HCT116 (cell line): ENCODE data around the gene SLC6A8. TPM values are rescaled to one million over a fixed set of nuclear protein-coding genes. Genes with fewer than 3 reads are reported as not detected.

Experiments
- ATAC-seq: fragments of 200-7000 bp; cut with Tn5 transposase; 2 replicates; pipeline ENCODE4 v1.9.1; 2020; ENCODE audit warnings: mild to moderate bottlenecking, moderate library complexity
- BruUV-seq: library from RNA; stranded (reverse); fragments of 400-500 nt; replicated peaks from 2 replicates; lab custom pipeline; 2021; lab: Mats Ljungman, UMichigan
- CTCF ChIA-PET: fragments of 300-600 bp; sonication (Branson Sonifier 250); formaldehyde crosslinking; loops from one replicate; lab custom pipeline; 2021; ENCODE audit warnings: antibody characterized with exemption; lab: Charles Lee
- POLR2A ChIA-PET: fragments of 300-600, 350-600 bp; sonication (Branson Sonifier 250); formaldehyde crosslinking; loops from one replicate; lab custom pipeline; 2021; ENCODE audit warnings: antibody characterized with exemption; lab: Charles Lee
- RAD21 ChIA-PET, 2 experiments: fragments of 300-600 bp; sonication (Branson Sonifier 250); formaldehyde crosslinking; loops; one replicate each; lab custom pipeline; 2023; ENCODE audit warnings: low total read pairs in 2 of 2; ENCODE audit not compliant: uncharacterized antibody in 2 of 2, unreplicated experiment in 2 of 2, low non-redundant PET in 1 of 2; lab: Charles Lee
- DNase-seq: peaks from one replicate; pipeline ENCODE4 v3.0.0-alpha.2; 2010; ENCODE audit warnings: low read depth, low spot score
- H2AFZ ChIP-seq: fragments of 200-600 bp; shearing (Covaris generic), sonication (generic); 2 replicates; pipeline ENCODE4 v1.6.1; 2017; ENCODE audit warnings: low read depth, mixed run types, mixed read lengths, antibody characterized with exemption, low read length; ENCODE audit not compliant: poor library complexity, severe bottlenecking
- H3K27ac ChIP-seq: 2 replicates; pipeline ENCODE4 v1.5.1; 2012; ENCODE audit warnings: low read depth, low read length
- H3K27me3 ChIP-seq: fragments of 200-600 bp; sonication (generic); 2 replicates; pipeline ENCODE4 v1.6.1; 2016; ENCODE audit warnings: mixed run types, low read length, mixed read lengths; ENCODE audit not compliant: insufficient read depth
- H3K36me3 ChIP-seq, 2 experiments: fragments of 200-500 bp in 1 of 2; fragments of 200-600 bp in 1 of 2; sonication (Bioruptor generic) in 1 of 2; sonication (generic) in 1 of 2; 2 replicates each; pipeline versions ENCODE4 v1.5.1 to v1.6.1; 2014 to 2016; ENCODE audit warnings: low read length in 2 of 2, inconsistent platforms in 1 of 2, mixed read lengths in 1 of 2, mixed run types in 1 of 2; ENCODE audit not compliant: insufficient read depth in 2 of 2, control insufficient read depth in 1 of 2
- H3K4me1 ChIP-seq, 2 experiments: fragments of 200-600 bp in 1 of 2; sonication (generic) in 1 of 2; 2 replicates each; pipeline versions ENCODE4 v1.5.1 to v1.6.1; 2012 to 2017; ENCODE audit warnings: low read length in 2 of 2, inconsistent platforms in 1 of 2, mild to moderate bottlenecking in 1 of 2, mixed read lengths in 1 of 2, mixed run types in 1 of 2, moderate library complexity in 1 of 2; ENCODE audit not compliant: insufficient read depth in 2 of 2, control insufficient read depth in 1 of 2
- H3K4me2 ChIP-seq: fragments of 200-600 bp; sonication (generic); 2 replicates; pipeline ENCODE4 v1.6.1; 2017; ENCODE audit warnings: mixed run types, low read length, mixed read lengths
- H3K4me3 ChIP-seq, 2 experiments: fragments of 200-600 bp in 1 of 2; sonication (generic) in 1 of 2; replicated peaks in 1 of 2; 2 replicates each; pipeline ENCODE4 v1.5.1; 2011 to 2016; ENCODE audit warnings: low read length in 2 of 2, control low read depth in 1 of 2, low read depth in 1 of 2, mild to moderate bottlenecking in 1 of 2, mixed read lengths in 1 of 2, mixed run types in 1 of 2
- H3K79me2 ChIP-seq: fragments of 200-600 bp; sonication (generic); 2 replicates; pipeline ENCODE4 v1.6.1; 2017; ENCODE audit warnings: mild to moderate bottlenecking, mixed run types, low read length, moderate library complexity, mixed read lengths; ENCODE audit not compliant: insufficient read depth
- H3K9ac ChIP-seq: fragments of 200-600 bp; sonication (generic); 2 replicates; pipeline ENCODE4 v1.6.1; 2016; ENCODE audit warnings: low read length, mixed read lengths
- H3K9me2 ChIP-seq: fragments of 200-600 bp; sonication (generic), shearing (Covaris generic); 2 replicates; pipeline ENCODE4 v1.6.1; 2017; ENCODE audit warnings: mixed run types, mild to moderate bottlenecking, moderate library complexity; ENCODE audit not compliant: insufficient read depth
- H3K9me3 ChIP-seq, 2 experiments: fragments of 200-500 bp in 1 of 2; fragments of 200-600 bp in 1 of 2; sonication (Bioruptor generic) in 1 of 2; sonication (generic) in 1 of 2; 2 replicates each; pipeline ENCODE4 v1.6.1; 2014 to 2017; ENCODE audit warnings: low read length in 2 of 2, mixed read lengths in 2 of 2, inconsistent platforms in 1 of 2, low read depth in 1 of 2, mild to moderate bottlenecking in 1 of 2, mixed run types in 1 of 2, moderate library complexity in 1 of 2; ENCODE audit not compliant: control insufficient read depth in 1 of 2, insufficient read depth in 1 of 2
- H4K20me1 ChIP-seq: fragments of 200-600 bp; sonication (generic), shearing (Covaris generic); 2 replicates; pipeline ENCODE4 v1.6.1; 2017; ENCODE audit warnings: mixed run types, mild to moderate bottlenecking, moderate library complexity; ENCODE audit not compliant: insufficient read depth
- ATF3 ChIP-seq: IDR thresholded peaks from 2 replicates; pipeline ENCODE4 v1.6.1; 2012
- CTCF ChIP-seq, 3 experiments: fragments of 200-600 bp in 1 of 3; sonication (generic) in 1 of 3; IDR thresholded peaks in 2 of 3; conservative IDR thresholded peaks in 1 of 3; 2 replicates each; pipeline ENCODE4 v1.5.1; 2012 to 2017; ENCODE audit warnings: low read depth in 2 of 3, low read length in 2 of 3, antibody characterized with exemption in 1 of 3, borderline replicate concordance in 1 of 3, control low read depth in 1 of 3, mild to moderate bottlenecking in 1 of 3, mixed read lengths in 1 of 3, mixed run types in 1 of 3, moderate library complexity in 1 of 3; ENCODE audit not compliant: insufficient read depth in 1 of 3
- EZH2phosphoT487 ChIP-seq: fragments of 200-600 bp; IDR thresholded peaks from 2 replicates; pipeline ENCODE4 v1.6.1; 2018; ENCODE audit warnings: antibody characterized with exemption, borderline replicate concordance
- FOSL1 ChIP-seq: IDR thresholded peaks from 2 replicates; pipeline ENCODE4 v1.6.1; 2012; ENCODE audit warnings: low read depth
- POLR2AphosphoS5 ChIP-seq: IDR thresholded peaks from 2 replicates; pipeline ENCODE4 v1.6.1; 2011; ENCODE audit warnings: mild to moderate bottlenecking, low read depth, low read length, moderate library complexity
- RAD21 ChIP-seq: IDR thresholded peaks from 2 replicates; pipeline ENCODE4 v1.6.1; 2012; ENCODE audit warnings: low read depth, mild to moderate bottlenecking
- SIN3A ChIP-seq: IDR thresholded peaks from 2 replicates; pipeline ENCODE4 v1.6.1; 2012; ENCODE audit warnings: low read depth
- SRF ChIP-seq: IDR thresholded peaks from 2 replicates; pipeline ENCODE4 v1.6.1; 2012; ENCODE audit warnings: low read depth
- TCF7L2 ChIP-seq: IDR thresholded peaks from 2 replicates; pipeline ENCODE4 v1.7.0; 2011; ENCODE audit warnings: borderline replicate concordance, inconsistent platforms; ENCODE audit not compliant: insufficient read depth, insufficient read length; ENCODE audit errors: extremely low read depth
- ZFX ChIP-seq: fragments of 450-650 bp; IDR thresholded peaks from 2 replicates; pipeline ENCODE4 v1.6.1; 2017
- intact Hi-C: fragments of 100-400 bp; cut with micrococcal nuclease; formaldehyde crosslinking; loops from 2 replicates; pipeline ENCODE4 v1.10.0; 2022
- total RNA-seq: library from RNA; stranded (reverse); gene quantifications from one replicate; pipeline ENCODE4 v1.2.1, GENCODE V29; 2021; ENCODE audit not compliant: unreplicated experiment
- TF ChIP-seq, protein P1 (sequence below): IDR thresholded peaks from 2 replicates; pipeline ENCODE4 v1.6.1; 2011; ENCODE audit warnings: mild to moderate bottlenecking, low read length, moderate library complexity; ENCODE audit not compliant: insufficient replicate concordance; ENCODE audit errors: extremely low read depth

Gene SLC6A8
- total RNA-seq, 1 experiment from 2014 or later: 101 TPM

GRCh38 chrX:153725039-153725831 lies 37.5 kb downstream of the SLC6A8 start:
- H3K9ac ChIP-seq: peak overlapping the region; percentile 50
- peaks cover 32% of the 10 kb centered on the region for H3K79me2 ChIP-seq
- H3K36me3 ChIP-seq: peaks cover 6 to 9% of the 10 kb centered on the region in 2 experiments; a peak in 2 of 4 replicates
- H3K9me2 ChIP-seq: no peaks in the 10 kb centered on the region
- CTCF ChIA-PET: no interaction called here
- H3K4me1 ChIP-seq: peaks cover 39 to 45% of the 10 kb centered on the region in 2 experiments
- POLR2A ChIA-PET: no interaction called here
- H3K4me2 ChIP-seq: peak overlapping the region; percentile 84
- intact Hi-C loops: no loop called here
- H3K9me3 ChIP-seq: no peaks in the 10 kb centered on the region
- H3K27me3 ChIP-seq: no peaks in the 10 kb centered on the region
- TF ChIP-seq TCF7L2 (no peak), EZH2phosphoT487 (no peak), FOSL1 (no peak)
- TF ChIP-seq, protein P1, sequence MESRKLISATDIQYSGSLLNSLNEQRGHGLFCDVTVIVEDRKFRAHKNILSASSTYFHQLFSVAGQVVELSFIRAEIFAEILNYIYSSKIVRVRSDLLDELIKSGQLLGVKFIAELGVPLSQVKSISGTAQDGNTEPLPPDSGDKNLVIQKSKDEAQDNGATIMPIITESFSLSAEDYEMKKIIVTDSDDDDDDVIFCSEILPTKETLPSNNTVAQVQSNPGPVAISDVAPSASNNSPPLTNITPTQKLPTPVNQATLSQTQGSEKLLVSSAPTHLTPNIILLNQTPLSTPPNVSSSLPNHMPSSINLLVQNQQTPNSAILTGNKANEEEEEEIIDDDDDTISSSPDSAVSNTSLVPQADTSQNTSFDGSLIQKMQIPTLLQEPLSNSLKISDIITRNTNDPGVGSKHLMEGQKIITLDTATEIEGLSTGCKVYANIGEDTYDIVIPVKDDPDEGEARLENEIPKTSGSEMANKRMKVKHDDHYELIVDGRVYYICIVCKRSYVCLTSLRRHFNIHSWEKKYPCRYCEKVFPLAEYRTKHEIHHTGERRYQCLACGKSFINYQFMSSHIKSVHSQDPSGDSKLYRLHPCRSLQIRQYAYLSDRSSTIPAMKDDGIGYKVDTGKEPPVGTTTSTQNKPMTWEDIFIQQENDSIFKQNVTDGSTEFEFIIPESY: no peak
- RAD21 ChIA-PET: no interaction called here
- ATAC-seq (no peak), DNase-seq (no peak)
- H3K4me3 ChIP-seq: peak overlapping the region; percentile 31 to 70
- TSS peak; percentile 63 for BruUV-seq
- H4K20me1 ChIP-seq: no peaks in the 10 kb centered on the region
- peak overlapping the region; percentile 85 for H3K27ac ChIP-seq
- H2AFZ ChIP-seq: no peak overlapping the region

DNA sequence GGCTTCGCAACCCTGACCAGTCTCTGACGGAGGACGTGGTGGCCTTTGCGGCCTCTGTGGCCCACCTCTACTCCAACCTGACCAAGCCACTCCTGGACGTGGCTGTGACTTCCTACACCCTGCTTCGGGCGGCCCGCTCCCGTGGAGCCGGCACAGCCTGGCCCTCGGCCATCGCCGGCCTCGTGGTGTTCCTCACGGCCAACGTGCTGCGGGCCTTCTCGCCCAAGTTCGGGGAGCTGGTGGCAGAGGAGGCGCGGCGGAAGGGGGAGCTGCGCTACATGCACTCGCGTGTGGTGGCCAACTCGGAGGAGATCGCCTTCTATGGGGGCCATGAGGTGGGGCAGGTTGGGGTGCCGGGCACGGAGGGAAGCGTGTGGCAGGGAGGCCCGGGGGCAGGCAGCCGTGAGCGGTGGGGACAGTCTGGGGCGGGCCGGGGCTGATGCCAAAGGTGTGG lies 38.1 kb downstream of the SLC6A8 start:
- POLR2A ChIA-PET: no interaction called here
- RAD21 ChIA-PET: no interaction called here
- ATAC-seq: no peak
- TF ChIP-seq ZFX (no peak), TCF7L2 (no peak), POLR2AphosphoS5 (no peak), RAD21 (no peak), SIN3A (no peak), SRF (no peak), CTCF (IDR thresholded peaks at IDR 0.05 in 2 of 3, conservative IDR thresholded peaks at IDR 0.05 in 1 of 3; ENCODE audit: borderline replicate concordance in 1 of 3, insufficient read depth in 1 of 3, low read depth in 2 of 3, low read length in 2 of 3) (no peak), ATF3 (no peak)
- TF ChIP-seq, protein P1: no peak

More for the DNA sequence above, 38.1 kb downstream of the SLC6A8 start:
- peaks cover 4 to 6% of the 10 kb centered on the region in 2 experiments; a peak in 2 of 4 replicates for H3K36me3 ChIP-seq
- H3K4me1 ChIP-seq: peaks cover 39 to 45% of the 10 kb centered on the region in 2 experiments
- H3K9me2 ChIP-seq: no peaks in the 10 kb centered on the region
- peaks cover 29% of the 10 kb centered on the region for H3K79me2 ChIP-seq
- DNase-seq: no peak
- no peaks in the 10 kb centered on the region for H4K20me1 ChIP-seq
- no peaks in the 10 kb centered on the region for H3K9me3 ChIP-seq
- intact Hi-C loops: no loop called here
- no peak overlapping the region for H2AFZ ChIP-seq
- H3K4me3 ChIP-seq: no peak overlapping the region
- H3K27me3 ChIP-seq: no peaks in the 10 kb centered on the region
- no peak overlapping the region for H3K9ac ChIP-seq
- no TSS peak for BruUV-seq
- H3K4me2 ChIP-seq: peak overlapping the region; percentile 69
- CTCF ChIA-PET: no interaction called here
- H3K27ac ChIP-seq: peak overlapping the region; percentile 85
